ENCODE data around the gene DOC2A.

DOC2A gene

GRCh38 chr16:29958756-29959155, 52.1 kb downstream of the DOC2A start (continued):
- TF ChIP-seq ZNF639 (tag by site-specific recombination; IDR thresholded peaks at IDR 0.05) = no peak
- no peak for TF ChIP-seq GLI2 (tag by site-specific recombination; IDR thresholded peaks at IDR 0.05; ENCODE audit: borderline replicate concordance, low read depth)
- TF ChIP-seq GLIS2 (tag by site-specific recombination; IDR thresholded peaks at IDR 0.05) = no peak
